Muscle layer of duodenum (tissue), 2 donors: ENCODE measurements around the gene TMEM187.

Experiments used
- H3K27ac ChIP-seq: one replicate; pipeline ENCODE4 v1.7.0; 2013; ENCODE audit warnings: mild to moderate bottlenecking, low read length
- H3K27me3 ChIP-seq: one replicate; pipeline ENCODE4 v1.7.0; 2013; ENCODE audit warnings: low read depth, mild to moderate bottlenecking, control low read depth, low read length
- H3K36me3 ChIP-seq, 2 donors: one replicate each; pipeline ENCODE4 v1.7.0; 2013; ENCODE audit warnings: low read length in 2 of 2, control low read depth in 1 of 2, mild to moderate bottlenecking in 1 of 2; ENCODE audit not compliant: insufficient read depth in 2 of 2, control insufficient read depth in 1 of 2
- H3K4me1 ChIP-seq, 2 donors: one replicate each; pipeline ENCODE4 v1.7.0; 2013; ENCODE audit warnings: low read length in 2 of 2, mild to moderate bottlenecking in 2 of 2, control low read depth in 1 of 2, moderate library complexity in 1 of 2; ENCODE audit not compliant: insufficient read depth in 2 of 2, control insufficient read depth in 1 of 2
- H3K4me3 ChIP-seq, 2 donors: one replicate each; pipeline ENCODE4 v1.7.0; 2013; ENCODE audit warnings: low read length in 2 of 2, low read depth in 1 of 2, mild to moderate bottlenecking in 1 of 2
- H3K9me3 ChIP-seq, 2 donors: one replicate each; pipeline ENCODE4 v1.7.0; 2013; ENCODE audit warnings: low read length in 2 of 2, control low read depth in 1 of 2, mild to moderate bottlenecking in 1 of 2; ENCODE audit not compliant: control insufficient read depth in 1 of 2
- donor health status: healthy.

TMEM187 gene

DNA sequence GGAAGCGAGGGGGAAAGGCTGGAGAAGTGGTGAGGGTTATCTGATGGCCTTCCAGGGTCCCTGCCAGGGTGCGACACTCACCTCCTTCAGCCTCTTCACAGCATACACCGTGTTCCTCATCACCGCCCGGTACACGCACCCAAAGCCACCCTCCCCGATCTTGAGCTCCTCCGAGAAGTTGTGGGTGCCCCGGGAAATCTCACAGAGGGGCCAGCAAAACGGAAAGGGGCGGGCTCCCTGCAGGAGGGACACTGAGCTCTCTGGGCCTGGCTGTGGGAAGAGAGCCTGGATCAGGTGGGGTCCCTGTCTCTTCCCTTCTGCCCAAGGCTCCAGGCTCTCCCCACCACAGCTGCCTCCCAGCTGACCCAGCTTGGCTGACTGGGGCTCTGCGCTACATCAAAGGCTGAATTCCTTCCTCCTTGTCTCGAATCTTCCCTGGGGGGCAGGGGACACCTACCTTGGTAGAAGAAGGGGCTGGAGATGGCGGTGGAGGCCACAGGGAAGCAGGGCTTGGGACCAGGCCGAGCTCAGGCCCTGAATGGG, 46.0 kb downstream of the TMEM187 start:
- peaks cover 0 to 36% of the 10 kb centered on the region in 2 donors for H3K4me1 ChIP-seq
- H3K27ac ChIP-seq = peak overlapping the region; percentile 39
- no peaks in the 10 kb centered on the region for H3K27me3 ChIP-seq
- no peaks in the 10 kb centered on the region for H3K9me3 ChIP-seq
- H3K36me3 ChIP-seq = peaks cover 0 to 19% of the 10 kb centered on the region in 2 donors
- H3K4me3 ChIP-seq = peak overlapping the region; percentile 54 to 68

DNA sequence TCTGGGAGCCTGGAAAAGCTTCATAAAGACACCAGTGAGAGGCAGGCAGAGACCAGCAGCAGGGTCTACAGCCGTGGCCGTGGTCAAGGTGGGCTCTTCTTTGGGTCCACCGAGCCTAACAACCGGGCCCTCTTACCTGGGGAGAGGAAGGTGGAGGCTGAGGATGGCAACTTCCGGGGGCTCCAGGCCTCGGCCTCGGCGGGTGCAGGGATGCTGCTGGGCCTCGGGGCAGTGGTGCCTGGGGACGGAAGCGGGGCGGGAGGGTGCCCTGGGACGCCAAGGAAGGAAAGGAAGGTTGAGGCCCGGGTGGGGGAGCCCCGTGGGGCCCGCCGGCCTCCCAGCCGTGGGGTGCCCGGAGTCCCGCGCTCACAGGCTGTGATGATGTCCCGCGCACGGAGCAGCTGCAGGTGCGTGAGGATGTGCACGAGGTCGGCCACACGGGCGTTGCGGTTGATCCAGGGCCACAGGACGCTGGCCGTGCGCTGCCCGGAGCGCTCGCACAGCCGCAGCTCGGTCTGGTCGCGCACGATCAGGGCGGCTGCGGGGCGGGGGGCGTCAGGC, 46.6 kb downstream of the TMEM187 start:
- peak overlapping the region; percentile 39 for H3K27ac ChIP-seq
- peaks cover 0 to 31% of the 10 kb centered on the region in 2 donors for H3K4me1 ChIP-seq
- H3K9me3 ChIP-seq = no peaks in the 10 kb centered on the region
- no peaks in the 10 kb centered on the region for H3K27me3 ChIP-seq
- peak overlapping the region; percentile 54 to 68 for H3K4me3 ChIP-seq
- H3K36me3 ChIP-seq = peaks cover 0 to 19% of the 10 kb centered on the region in 2 donors

DNA sequence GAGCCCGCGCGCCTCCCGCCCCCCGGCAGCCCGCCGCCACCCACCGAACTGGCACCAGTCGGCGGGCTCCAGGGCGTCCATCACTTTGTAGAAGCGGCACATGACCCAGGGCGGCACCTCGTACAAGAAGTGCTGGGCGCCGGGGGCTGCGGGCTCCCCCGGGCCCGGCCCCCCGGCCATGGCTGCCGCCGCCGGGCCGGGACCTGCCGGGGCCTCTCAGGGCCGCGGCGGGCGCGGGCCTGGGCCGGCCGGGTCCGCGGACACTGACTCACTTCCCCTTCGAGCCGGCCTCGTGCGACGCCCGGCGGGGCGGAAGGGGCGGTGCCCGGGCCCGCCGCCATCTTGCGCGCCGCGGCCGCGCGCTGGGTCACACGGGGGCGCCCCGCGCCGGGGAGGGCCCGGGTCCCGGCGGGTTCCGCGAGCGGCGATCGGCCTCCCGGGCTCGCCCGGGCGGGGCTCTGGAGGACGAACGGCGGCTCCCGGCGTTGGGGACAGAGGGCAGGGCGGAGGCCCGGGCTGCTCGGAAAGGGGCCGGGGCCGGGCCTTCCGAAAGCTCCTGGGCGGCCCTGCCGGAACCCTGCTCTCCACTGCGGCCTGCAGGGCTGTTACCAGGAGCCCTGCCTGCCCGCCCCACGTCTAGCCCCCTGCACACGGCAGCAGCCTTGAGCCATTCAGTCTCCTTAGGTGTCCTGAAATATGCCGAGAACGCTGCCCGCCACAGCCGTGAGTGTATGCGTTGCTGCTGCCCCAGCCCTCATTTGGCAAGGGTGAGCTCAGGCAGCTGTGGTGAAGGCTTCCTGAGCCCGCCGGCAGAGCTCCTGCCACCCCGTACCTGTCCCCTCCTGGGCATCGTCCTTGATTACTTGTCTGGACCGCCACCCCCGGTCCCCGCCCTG, 47.3 kb downstream of the TMEM187 start, which contains the start of gene IRAK1:
Gene IRAK1, minus strand, starts transcription at position 270 of the 896 bp plus-strand sequence. Its CDS starts 90 bp downstream, at position 180.
- peak within 1 kb of the TSS; percentile 54 to 68 for H3K4me3 ChIP-seq
- peak within 1 kb of the TSS; percentile 63 for H3K27ac ChIP-seq
- no peaks in the 10 kb centered on the region for H3K27me3 ChIP-seq
- no peaks in the 10 kb centered on the region for H3K9me3 ChIP-seq
- peaks cover 0 to 31% of the 10 kb centered on the region in 2 donors for H3K4me1 ChIP-seq
- peaks cover 0 to 19% of the 10 kb centered on the region in 2 donors for H3K36me3 ChIP-seq

DNA sequence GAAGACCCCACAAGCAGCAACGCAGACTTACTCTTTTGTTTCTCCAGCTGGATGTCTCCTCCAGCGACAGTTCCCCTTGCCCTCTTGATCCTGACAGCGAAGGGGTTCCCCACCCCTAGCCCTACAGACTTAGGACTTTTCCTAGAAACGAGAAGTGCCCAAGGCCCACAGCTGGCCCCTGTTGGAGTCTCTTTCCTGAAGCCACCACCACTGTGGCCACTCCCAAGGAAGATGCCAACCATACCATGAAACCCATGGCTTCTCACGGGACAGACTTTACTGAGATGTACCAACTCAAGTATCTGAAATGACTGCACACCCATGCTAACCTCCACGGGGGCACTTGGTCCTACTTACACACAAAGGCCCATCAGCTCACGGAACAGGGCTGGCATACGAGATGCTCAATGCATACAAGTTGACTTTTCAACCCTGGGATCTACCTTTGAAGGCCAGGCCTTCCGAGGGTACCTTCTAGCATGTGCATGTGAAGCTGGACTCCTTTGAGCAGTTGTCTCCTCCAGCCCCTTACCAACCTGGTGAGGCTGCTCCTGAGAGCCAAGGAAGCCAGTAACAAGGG, 48.1 kb downstream of the TMEM187 start:
- peaks cover 0 to 31% of the 10 kb centered on the region in 2 donors for H3K4me1 ChIP-seq
- H3K4me3 ChIP-seq = peak overlapping the region; percentile 44 to 50
- no peaks in the 10 kb centered on the region for H3K27me3 ChIP-seq
- H3K27ac ChIP-seq = peak overlapping the region; percentile 63
- no peaks in the 10 kb centered on the region for H3K9me3 ChIP-seq
- H3K36me3 ChIP-seq = peaks cover 0 to 11% of the 10 kb centered on the region in 2 donors

DNA sequence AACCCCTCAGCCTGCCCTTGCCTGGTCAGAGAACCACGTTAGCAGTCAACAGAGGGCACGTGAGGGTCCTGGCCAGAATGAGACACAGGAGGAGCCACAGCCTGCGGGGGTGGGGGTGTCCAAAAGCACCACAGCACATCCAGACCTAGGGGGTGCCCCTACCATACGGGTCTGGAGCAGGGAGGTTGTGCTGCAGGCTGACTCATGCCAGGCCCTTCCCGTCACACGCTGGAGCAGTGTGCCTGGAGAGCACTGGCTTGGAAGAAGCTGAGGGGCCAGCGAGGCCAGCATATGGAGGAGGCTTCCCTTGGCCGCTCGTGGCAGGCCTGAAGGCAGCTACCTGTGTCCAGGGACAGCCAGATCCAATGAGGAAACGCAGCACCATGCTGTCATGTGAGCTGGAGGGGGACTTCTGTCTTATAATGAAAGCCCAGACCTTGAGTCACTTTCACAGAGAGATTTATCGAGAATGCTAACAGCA, 48.6 kb downstream of the TMEM187 start:
- no peaks in the 10 kb centered on the region for H3K27me3 ChIP-seq
- H3K9me3 ChIP-seq = no peaks in the 10 kb centered on the region
- peaks cover 0 to 31% of the 10 kb centered on the region in 2 donors for H3K4me1 ChIP-seq
- no peak overlapping the region for H3K27ac ChIP-seq
- peaks cover 0 to 7% of the 10 kb centered on the region in 2 donors for H3K36me3 ChIP-seq
- no peak overlapping the region for H3K4me3 ChIP-seq

DNA sequence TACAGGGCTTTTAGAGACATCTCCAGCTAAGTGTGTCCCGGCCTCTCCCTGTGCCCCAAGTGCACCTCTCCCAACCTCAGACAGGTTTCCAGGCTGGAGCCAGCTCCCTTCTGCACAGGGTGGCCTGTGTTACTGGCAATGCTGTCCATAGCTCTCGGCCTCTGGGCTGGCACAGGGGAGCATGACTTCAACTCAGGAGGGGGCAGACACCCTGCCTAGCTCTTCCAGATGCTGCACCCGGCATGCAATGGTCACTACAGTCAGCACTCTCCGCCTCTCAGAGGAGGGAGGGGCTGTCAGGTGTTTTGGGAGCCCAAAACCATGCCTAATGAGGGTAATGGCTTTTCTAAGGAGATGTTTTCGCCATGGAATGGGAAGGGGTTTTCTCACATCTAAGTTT, 49.6 kb downstream of the TMEM187 start:
- Histone ChIP-seq H3K36me3 (peaks cover 0 to 7% of the 10 kb centered on the region in 2 donors), H3K4me1 (peaks cover 0 to 33% of the 10 kb centered on the region in 2 donors), H3K27me3 (no peaks in the 10 kb centered on the region), H3K9me3 (no peaks in the 10 kb centered on the region), H3K27ac (no peak overlapping the region), H3K4me3 (no peak overlapping the region)

DNA sequence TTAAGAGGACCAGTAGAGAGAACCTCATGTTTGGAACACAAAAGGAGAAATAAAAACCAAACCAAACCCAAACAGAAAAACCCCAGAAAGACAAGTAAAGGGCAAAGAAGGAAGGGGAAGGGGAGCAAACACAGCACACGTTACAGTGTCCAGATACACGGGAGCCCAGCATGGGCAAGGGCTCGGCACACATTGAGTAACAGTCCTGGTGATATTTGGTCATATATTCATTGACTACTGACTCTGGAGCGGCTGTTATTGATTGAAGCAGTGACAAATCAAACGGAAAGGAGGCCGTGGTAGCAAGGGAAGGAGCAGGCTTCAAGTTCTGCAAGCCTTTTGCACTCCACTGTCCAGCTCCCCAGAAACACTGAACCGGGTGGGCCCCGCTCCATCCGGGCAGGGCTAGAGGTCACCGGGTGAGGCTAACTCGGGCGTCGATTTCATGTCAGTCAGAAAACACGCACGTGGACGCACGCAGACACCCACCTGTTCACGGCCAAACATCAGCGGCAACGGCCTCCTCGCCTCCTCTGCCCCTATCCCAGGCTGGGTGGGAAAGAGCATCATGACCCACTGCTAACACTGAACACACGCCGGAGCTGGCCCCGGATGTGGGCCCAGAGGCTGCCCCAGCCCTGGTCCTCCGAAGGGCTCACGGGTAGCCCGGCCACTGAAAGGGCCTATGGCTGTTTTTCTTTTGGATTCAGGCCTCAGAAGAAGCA, 50.9 kb downstream of the TMEM187 start:
- Histone ChIP-seq H3K4me1 (peaks cover 0 to 32% of the 10 kb centered on the region in 2 donors), H3K27ac (no peak overlapping the region), H3K27me3 (no peaks in the 10 kb centered on the region), H3K4me3 (no peak overlapping the region), H3K36me3 (peaks cover 0 to 10% of the 10 kb centered on the region in 2 donors), H3K9me3 (no peaks in the 10 kb centered on the region)

DNA sequence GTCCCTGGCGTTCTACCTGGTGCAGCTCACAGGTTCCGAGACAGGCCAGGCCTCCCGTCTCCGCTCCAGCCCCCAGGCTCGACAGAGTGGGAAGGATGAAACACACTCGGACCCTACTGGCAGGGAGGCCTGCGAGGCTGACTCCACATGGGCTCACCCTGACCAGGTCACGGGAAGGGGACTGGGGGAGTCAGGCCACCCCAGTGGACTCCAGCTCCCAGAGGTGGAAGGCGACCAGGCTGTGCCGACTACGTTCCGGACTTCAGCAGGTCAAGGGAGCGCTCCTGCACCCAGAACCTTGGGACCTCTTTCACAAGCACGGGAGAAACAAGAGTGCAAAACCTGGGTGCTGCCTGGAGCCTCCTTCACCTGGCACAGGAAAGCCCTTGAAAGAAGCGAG, 51.7 kb downstream of the TMEM187 start:
- no peaks in the 10 kb centered on the region for H3K9me3 ChIP-seq
- peaks cover 0 to 11% of the 10 kb centered on the region in 2 donors for H3K36me3 ChIP-seq
- H3K4me1 ChIP-seq = peaks cover 0 to 27% of the 10 kb centered on the region in 2 donors
- H3K27ac ChIP-seq = no peak overlapping the region
- no peak overlapping the region for H3K4me3 ChIP-seq
- H3K27me3 ChIP-seq = no peaks in the 10 kb centered on the region

DNA sequence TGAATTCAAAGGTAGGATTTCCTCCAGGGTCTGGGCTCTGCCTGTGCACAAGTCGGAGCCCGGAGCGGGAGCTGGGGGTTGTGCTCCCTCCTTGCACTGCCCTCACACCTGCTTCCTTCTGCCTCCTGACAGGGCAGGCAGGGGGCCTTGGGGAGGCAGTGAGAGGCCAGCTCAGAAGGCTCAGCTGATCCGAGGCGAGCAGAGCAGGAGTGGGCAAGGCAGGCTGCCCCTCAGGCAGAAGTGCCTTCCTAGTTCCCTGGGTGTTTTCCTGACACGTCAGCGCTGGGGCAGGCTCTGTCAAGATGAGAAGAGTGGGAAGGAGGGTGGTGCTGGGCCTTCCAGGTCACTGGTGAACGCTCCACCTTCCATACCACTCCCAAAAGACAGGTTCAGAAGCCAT, 52.7 kb downstream of the TMEM187 start:
- Histone ChIP-seq H3K9me3 (no peaks in the 10 kb centered on the region), H3K4me1 (peaks cover 0 to 27% of the 10 kb centered on the region in 2 donors), H3K27ac (no peak overlapping the region), H3K27me3 (no peaks in the 10 kb centered on the region), H3K4me3 (no peak overlapping the region), H3K36me3 (peaks cover 0 to 12% of the 10 kb centered on the region in 2 donors)

DNA sequence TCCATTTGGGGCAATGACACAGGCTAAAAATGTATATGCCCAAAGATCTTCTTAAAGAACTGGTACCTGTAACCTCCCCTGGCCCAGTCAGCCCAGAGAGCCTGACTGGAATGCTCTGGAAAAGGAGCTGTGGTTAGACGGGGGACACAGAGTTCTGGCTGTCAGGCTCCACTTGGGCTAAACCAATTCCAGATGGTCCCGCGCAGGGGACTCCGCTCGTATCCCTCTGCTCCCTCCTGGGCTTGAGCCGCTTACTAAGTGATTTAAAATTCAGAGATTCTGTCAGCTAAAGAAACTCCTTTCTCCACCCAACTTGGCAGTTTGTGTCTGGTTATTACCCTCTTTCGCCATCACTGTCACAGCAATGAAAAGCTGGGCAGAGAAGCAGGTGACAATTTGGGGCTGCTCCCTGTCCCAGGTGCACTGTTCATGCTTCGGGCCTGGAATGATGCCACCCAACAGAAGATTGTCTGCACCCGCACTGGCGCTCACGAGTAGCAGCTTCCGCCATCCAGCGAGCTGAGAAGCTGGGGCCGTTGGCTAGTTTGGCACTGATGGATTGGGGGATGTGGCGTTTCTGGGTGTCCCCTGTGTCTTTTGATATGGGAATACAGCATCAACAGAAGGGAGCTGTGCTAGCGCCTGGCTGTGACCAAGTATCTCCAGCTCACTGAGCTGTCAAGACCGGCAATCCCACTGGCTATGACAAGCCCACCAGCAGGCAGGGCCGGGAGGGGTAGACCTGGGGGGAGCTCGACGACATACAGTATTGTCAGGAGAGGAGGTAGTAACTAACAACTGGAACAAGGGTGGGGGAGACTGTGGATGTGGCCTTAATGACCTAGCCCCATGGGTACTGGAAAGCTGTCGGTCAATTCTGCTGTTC, 53.8 kb downstream of the TMEM187 start:
- no peaks in the 10 kb centered on the region for H3K9me3 ChIP-seq
- peaks cover 0 to 18% of the 10 kb centered on the region in 2 donors for H3K4me1 ChIP-seq
- no peak overlapping the region for H3K4me3 ChIP-seq
- H3K36me3 ChIP-seq = peaks cover 3 to 24% of the 10 kb centered on the region in 2 donors
- no peaks in the 10 kb centered on the region for H3K27me3 ChIP-seq
- no peak overlapping the region for H3K27ac ChIP-seq
